ENCODE data around the gene ACAP3.

- TF ChIP-seq CTCF (IDR thresholded peaks at IDR 0.05), result no peak
- TF ChIP-seq EZH2 (IDR thresholded peaks at IDR 0.05), result no peak
Observed at GRCh38 chr1:1285102-1285571, 22.6 kb downstream of the ACAP3 start.

All from neural progenitor cell (in vitro differentiated cells).